Parathyroid adenoma (tissue), 2 donors: ENCODE data around the gene TNFRSF8.

Experiments
- H2AFZ ChIP-seq: fragments of 300-600 bp; sonication (generic); one replicate; pipeline ENCODE4 v1.7.0; 2017; ENCODE audit warnings: antibody characterized with exemption, mild to moderate bottlenecking
- H3K27ac ChIP-seq: fragments of 300-600 bp; sonication (generic); one replicate; pipeline ENCODE4 v1.7.0; 2017
- H3K27me3 ChIP-seq: fragments of 300-600 bp; sonication (generic); one replicate; pipeline ENCODE4 v1.7.0; 2017; ENCODE audit warnings: low read length; ENCODE audit not compliant: control insufficient read depth, insufficient read depth
- H3K36me3 ChIP-seq: fragments of 300-600 bp; sonication (generic); one replicate; pipeline ENCODE4 v1.7.0; 2017; ENCODE audit warnings: low read length; ENCODE audit not compliant: control insufficient read depth, insufficient read depth
- H3K4me1 ChIP-seq: fragments of 300-600 bp; sonication (generic); one replicate; pipeline ENCODE4 v1.7.0; 2017; ENCODE audit warnings: control low read depth
- H3K4me2 ChIP-seq: fragments of 300-600 bp; sonication (generic); one replicate; pipeline ENCODE4 v1.7.0; 2017; ENCODE audit warnings: low read length
- H3K4me3 ChIP-seq: fragments of 300-600 bp; sonication (generic); one replicate; pipeline ENCODE4 v1.7.0; 2017; ENCODE audit warnings: low read depth, low read length
- H3K79me2 ChIP-seq: fragments of 300-600 bp; sonication (generic); one replicate; pipeline ENCODE4 v1.7.0; 2017; ENCODE audit warnings: control low read depth
- H3K9ac ChIP-seq: fragments of 300-600 bp; sonication (generic); one replicate; pipeline ENCODE4 v1.7.0; 2017; ENCODE audit warnings: mild to moderate bottlenecking
- H3K9me3 ChIP-seq: fragments of 300-600 bp; sonication (generic); one replicate; pipeline ENCODE4 v1.7.0; 2017; ENCODE audit warnings: low read length; ENCODE audit not compliant: control insufficient read depth
- TF ChIP-seq, protein P1 (sequence below): fragments of 300-600 bp; sonication (generic); IDR thresholded peaks from one replicate; pipeline ENCODE4 v1.7.0; 2017; ENCODE audit warnings: antibody characterized with exemption, mild to moderate bottlenecking
- donor health status: primary hyperparathyroidism.

Gene TNFRSF8

DNA sequence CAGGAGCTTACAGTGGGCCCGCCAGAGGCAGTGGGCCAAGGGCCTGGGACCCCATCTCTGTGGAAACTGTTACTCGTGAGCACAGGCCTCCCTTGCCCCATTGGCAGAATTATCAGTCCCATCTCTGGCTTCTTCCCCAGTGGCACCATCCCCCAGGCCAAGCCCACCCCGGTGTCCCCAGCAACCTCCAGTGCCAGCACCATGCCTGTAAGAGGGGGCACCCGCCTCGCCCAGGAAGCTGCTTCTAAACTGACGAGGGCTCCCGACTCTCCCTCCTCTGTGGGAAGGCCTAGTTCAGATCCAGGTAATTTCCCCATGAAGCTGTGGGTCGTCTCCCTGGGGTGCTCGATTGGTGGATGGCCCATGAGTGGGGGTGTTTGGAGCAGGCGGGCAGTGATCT, 46.8 kb downstream of the TNFRSF8 start:
- no peaks in the 10 kb centered on the region for H3K27me3 ChIP-seq
- no peaks in the 10 kb centered on the region for H3K79me2 ChIP-seq
- H3K27ac ChIP-seq = no peak overlapping the region
- H3K36me3 ChIP-seq = no peaks in the 10 kb centered on the region
- TF ChIP-seq, protein P1, sequence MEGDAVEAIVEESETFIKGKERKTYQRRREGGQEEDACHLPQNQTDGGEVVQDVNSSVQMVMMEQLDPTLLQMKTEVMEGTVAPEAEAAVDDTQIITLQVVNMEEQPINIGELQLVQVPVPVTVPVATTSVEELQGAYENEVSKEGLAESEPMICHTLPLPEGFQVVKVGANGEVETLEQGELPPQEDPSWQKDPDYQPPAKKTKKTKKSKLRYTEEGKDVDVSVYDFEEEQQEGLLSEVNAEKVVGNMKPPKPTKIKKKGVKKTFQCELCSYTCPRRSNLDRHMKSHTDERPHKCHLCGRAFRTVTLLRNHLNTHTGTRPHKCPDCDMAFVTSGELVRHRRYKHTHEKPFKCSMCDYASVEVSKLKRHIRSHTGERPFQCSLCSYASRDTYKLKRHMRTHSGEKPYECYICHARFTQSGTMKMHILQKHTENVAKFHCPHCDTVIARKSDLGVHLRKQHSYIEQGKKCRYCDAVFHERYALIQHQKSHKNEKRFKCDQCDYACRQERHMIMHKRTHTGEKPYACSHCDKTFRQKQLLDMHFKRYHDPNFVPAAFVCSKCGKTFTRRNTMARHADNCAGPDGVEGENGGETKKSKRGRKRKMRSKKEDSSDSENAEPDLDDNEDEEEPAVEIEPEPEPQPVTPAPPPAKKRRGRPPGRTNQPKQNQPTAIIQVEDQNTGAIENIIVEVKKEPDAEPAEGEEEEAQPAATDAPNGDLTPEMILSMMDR = no peak
- H2AFZ ChIP-seq = no peak overlapping the region
- H3K4me2 ChIP-seq = no peak overlapping the region
- no peaks in the 10 kb centered on the region for H3K4me1 ChIP-seq
- no peaks in the 10 kb centered on the region for H3K9me3 ChIP-seq
- H3K4me3 ChIP-seq = no peak overlapping the region
- H3K9ac ChIP-seq = no peak overlapping the region

DNA sequence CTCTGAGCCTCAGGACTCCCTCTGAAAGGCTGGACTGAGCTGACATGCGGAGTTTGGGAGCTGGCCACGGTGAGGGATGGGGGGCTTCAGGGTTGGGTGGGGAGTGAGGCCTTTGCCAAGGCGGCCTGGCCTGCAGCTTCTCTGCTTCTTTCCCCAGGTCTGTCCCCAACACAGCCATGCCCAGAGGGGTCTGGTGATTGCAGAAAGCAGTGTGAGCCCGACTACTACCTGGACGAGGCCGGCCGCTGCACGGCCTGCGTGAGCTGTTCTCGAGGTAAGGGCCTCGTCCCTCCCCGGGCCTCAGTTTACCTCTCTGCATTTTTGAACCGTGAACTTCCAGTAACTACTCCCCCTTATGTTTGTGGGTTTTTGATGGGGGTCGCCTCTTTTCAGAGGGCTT, 48.6 kb downstream of the TNFRSF8 start:
- H3K27me3 ChIP-seq = no peaks in the 10 kb centered on the region
- no peaks in the 10 kb centered on the region for H3K36me3 ChIP-seq
- TF ChIP-seq, protein P1 = no peak
- no peak overlapping the region for H3K9ac ChIP-seq
- H2AFZ ChIP-seq = no peak overlapping the region
- H3K4me2 ChIP-seq = no peak overlapping the region
- no peaks in the 10 kb centered on the region for H3K9me3 ChIP-seq
- H3K4me1 ChIP-seq = no peaks in the 10 kb centered on the region
- no peak overlapping the region for H3K27ac ChIP-seq
- H3K79me2 ChIP-seq = no peaks in the 10 kb centered on the region
- no peak overlapping the region for H3K4me3 ChIP-seq

DNA sequence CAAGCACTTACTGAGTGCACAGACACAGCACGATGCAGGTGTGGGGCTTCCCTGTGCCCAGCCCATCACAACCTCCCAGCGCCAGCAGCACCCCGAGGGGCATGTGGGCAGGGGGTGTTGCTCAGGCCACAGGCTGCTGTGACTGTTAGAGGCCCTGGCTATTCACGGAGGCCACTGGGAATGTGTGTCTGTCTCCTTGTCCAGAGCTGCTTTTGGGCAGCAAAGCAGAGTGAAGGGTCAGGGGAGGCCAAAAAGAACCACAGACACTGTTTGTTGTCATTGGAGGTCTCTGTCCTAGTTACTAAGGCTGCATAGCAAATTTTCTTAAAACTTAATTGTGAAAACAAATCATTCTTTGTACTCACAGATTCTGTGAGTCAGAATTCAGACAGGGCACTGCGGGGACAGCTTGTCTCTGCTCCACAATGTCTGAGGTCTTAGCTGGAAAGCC, 49.6 kb downstream of the TNFRSF8 start:
- H3K27ac ChIP-seq = no peak overlapping the region
- no peaks in the 10 kb centered on the region for H3K79me2 ChIP-seq

DNA sequence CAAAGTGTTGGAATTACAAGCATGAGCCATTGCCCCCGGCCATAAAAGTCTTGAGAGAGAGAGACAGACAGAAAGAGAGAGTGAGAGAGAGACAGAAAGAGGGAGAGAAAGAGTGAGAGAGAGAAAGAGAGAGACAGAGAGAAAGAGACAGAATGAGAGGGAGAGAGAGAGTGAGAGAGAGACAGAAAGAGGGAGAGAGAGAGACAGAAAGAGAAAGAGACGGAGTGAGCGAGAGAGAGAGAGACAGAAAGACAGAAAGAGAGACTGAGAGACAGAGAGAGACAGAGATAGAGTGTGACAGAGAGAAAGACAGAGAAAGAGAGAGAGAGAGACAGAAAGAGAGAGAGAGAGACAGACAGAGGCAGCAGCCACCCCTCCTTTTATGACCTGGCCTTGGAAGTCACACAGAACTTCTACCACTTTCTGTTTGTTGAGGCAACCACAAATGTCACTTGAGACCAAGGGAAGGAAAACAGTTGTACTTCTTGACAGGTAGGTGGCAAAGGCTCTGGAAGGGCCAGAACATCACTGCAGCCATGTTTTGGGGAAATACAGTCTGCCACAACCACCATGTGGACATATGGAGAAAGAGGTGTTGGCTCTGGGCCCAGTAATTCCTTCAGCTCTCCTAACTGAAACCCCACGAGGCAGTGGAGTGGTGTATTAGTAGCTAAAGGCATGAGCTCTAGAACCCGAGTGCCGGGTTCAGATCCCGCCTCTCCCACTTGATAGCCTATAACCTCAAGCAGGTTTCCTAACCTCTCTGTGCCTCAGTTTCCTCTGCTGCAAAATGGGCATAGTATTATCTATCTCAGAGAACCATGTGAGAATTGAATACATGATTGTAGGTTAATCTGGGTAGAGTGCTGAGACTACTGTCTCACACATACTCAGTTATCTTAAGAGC, 50.6 kb downstream of the TNFRSF8 start:
- H3K36me3 ChIP-seq = no peaks in the 10 kb centered on the region
- no peaks in the 10 kb centered on the region for H3K9me3 ChIP-seq
- H3K79me2 ChIP-seq = no peaks in the 10 kb centered on the region
- no peaks in the 10 kb centered on the region for H3K27me3 ChIP-seq
- no peak overlapping the region for H3K9ac ChIP-seq
- H3K27ac ChIP-seq = no peak overlapping the region
- no peaks in the 10 kb centered on the region for H3K4me1 ChIP-seq
- TF ChIP-seq, protein P1 = no peak
- H3K4me2 ChIP-seq = no peak overlapping the region
- H2AFZ ChIP-seq = no peak overlapping the region
- no peak overlapping the region for H3K4me3 ChIP-seq

More for the DNA sequence above, 49.6 kb downstream of the TNFRSF8 start:
- TF ChIP-seq, protein P1 = no peak
- Histone ChIP-seq H3K4me2 (no peak overlapping the region), H3K9ac (no peak overlapping the region), H2AFZ (no peak overlapping the region), H3K4me1 (no peaks in the 10 kb centered on the region), H3K27me3 (no peaks in the 10 kb centered on the region), H3K4me3 (no peak overlapping the region), H3K9me3 (no peaks in the 10 kb centered on the region), H3K36me3 (no peaks in the 10 kb centered on the region)

DNA sequence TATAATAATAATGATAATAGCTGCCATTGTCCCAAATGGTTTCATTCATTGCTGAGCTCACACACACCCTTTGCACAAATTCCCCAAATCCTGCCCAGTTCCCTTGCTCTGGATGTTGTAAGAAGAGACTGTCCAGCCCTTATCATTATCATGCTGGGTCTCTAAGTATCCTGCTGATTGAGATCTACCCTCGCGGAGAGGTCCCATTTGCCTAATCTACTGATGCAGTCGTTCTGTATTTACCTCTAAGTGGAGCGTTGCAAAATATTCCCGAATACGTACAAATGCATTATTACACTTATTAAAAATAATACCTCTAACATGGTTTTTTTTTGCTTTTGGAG, 51.2 kb downstream of the TNFRSF8 start:
- Histone ChIP-seq H3K4me3 (no peak overlapping the region), H3K27me3 (no peaks in the 10 kb centered on the region), H3K4me2 (no peak overlapping the region), H3K9ac (no peak overlapping the region), H3K4me1 (no peaks in the 10 kb centered on the region), H3K79me2 (no peaks in the 10 kb centered on the region), H3K36me3 (no peaks in the 10 kb centered on the region), H2AFZ (no peak overlapping the region), H3K27ac (no peak overlapping the region), H3K9me3 (no peaks in the 10 kb centered on the region)
- TF ChIP-seq, protein P1 = no peak
